Measurements from ENCODE around the gene SMG9.

DNA sequence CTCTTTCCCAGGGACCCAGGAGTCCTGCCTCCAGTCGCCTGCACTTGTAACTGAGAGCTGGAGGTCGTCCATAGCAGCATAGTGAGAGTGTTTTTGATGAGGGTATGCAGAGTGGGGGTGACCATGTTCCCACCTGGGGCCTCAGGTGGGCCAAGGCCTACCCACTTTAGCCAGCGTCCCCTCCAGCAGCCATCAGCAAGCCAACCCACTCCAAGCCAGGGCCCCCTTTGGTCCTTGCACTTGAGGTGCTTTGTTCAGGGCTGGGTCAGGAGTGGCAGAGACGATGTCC lies 11.9 kb upstream of the SMG9 start:
- TF ChIP-seq POLR2A (IDR thresholded peaks at IDR 0.05) (no peak), POLR2AphosphoS5 (IDR thresholded peaks at IDR 0.05) (no peak)

All from breast epithelium (tissue), 3 donors.